Stimulated activated CD4-positive, alpha-beta T cell treated with anti-CD3 and anti-CD28 coated beads, Interleukin-12 subunit alpha, Interleukin-12 subunit beta, amount 100 ng/mL, for 24 hours (primary cell): ENCODE measurements around the gene SCAMP2.

Experiments used
- DNase-seq, 2 experiments: peaks; one replicate each; pipeline ENCODE4 v3.0.0-alpha.2; 2020; ENCODE audit warnings: low read depth in 2 of 2

Gene SCAMP2

GRCh38 chr15:74863239-74864056 lies 9.7 kb downstream of the SCAMP2 start:
- no peak for DNase-seq

- DNase-seq, result no peak
These were observed 14.8 kb downstream of the SCAMP2 start for GRCh38 chr15:74858369-74858740.

GRCh38 chr15:74857671-74858368 lies 15.3 kb downstream of the SCAMP2 start:
- no peak for DNase-seq

- DNase-seq, result no peak
These were observed 16.0 kb downstream of the SCAMP2 start for GRCh38 chr15:74857082-74857655.

- DNase-seq, result no peak
These were observed 16.6 kb downstream of the SCAMP2 start for GRCh38 chr15:74856537-74856936.

- DNase-seq, result no peak
These were observed 17.3 kb downstream of the SCAMP2 start for GRCh38 chr15:74855857-74856256.

GRCh38 chr15:74854453-74855022 lies 18.6 kb downstream of the SCAMP2 start:
- no peak for DNase-seq

GRCh38 chr15:74851960-74852359 lies 21.2 kb downstream of the SCAMP2 start:
- DNase-seq, result no peak

- DNase-seq, result no peak
These were observed 22.8 kb downstream of the SCAMP2 start for GRCh38 chr15:74850393-74850792.

- DNase-seq, result no peak
These were observed 25.7 kb downstream of the SCAMP2 start for GRCh38 chr15:74847432-74847831.

- DNase-seq, result no peak
These were observed 27.6 kb downstream of the SCAMP2 start for GRCh38 chr15:74845581-74845980.

- peak; percentile 25 to 43 for DNase-seq
These were observed 28.0 kb downstream of the SCAMP2 start for GRCh38 chr15:74845208-74845568.

- no peak for DNase-seq
These were observed 28.6 kb downstream of the SCAMP2 start for GRCh38 chr15:74844319-74845207.

- DNase-seq, result no peak
These were observed 29.3 kb downstream of the SCAMP2 start for GRCh38 chr15:74843891-74844299.

- no peak for DNase-seq
These were observed 29.7 kb downstream of the SCAMP2 start for GRCh38 chr15:74843445-74843828.

- DNase-seq, result peak; percentile 87 to 91
These were observed 30.4 kb downstream of the SCAMP2 start, which contains the start of gene ULK3 for GRCh38 chr15:74842581-74843444. Gene ULK3, minus strand, starts transcription at chr15:74843156. Its CDS starts 51 bp downstream, at chr15:74843105.

- no peak for DNase-seq
These were observed 31.2 kb downstream of the SCAMP2 start for GRCh38 chr15:74841891-74842373.

GRCh38 chr15:74840851-74841775 lies 32.1 kb downstream of the SCAMP2 start:
- DNase-seq, result no peak
